Measurements from ENCODE around the gene NAGS.

DNA sequence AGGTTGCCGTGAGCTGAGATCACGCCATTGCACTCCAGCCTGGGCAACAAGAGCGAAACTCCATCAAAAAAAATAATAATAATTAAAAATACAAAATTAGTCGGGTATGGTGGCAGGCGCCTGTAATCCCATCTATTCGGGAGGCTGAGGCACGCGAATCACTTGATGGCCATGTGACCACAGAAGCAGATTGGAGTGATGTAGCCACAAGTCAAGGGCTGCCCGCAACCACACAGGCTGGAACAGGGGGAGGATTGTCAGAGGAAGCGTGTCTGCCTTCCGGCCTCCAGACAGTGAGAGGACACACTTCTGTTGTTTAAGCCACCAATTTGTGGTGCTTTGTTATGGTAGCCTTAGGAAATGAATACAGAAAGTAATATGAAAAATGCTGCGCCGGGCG lies 11.8 kb upstream of the NAGS start:
- TF ChIP-seq POLR2AphosphoS5 (IDR thresholded peaks at IDR 0.05; ENCODE audit: borderline replicate concordance, low read depth, low read length) (no peak), EZH2 (IDR thresholded peaks at IDR 0.05) (no peak), FOXP2 (optimal IDR thresholded peaks at IDR 0.05; ENCODE audit: control extremely low read depth, extremely low read length, insufficient read depth) (no peak)

All from SK-N-MC (cell line).